A549 (cell line): ENCODE data around the gene BCL11B. TPM values are rescaled to one million over a fixed set of nuclear protein-coding genes. Genes with fewer than 3 reads are reported as not detected.

Experiments
- ATAC-seq, 2 experiments: fragments of 200-7000 bp in 1 of 2; fragments of >200 bp in 1 of 2; cut with Nextera tagmentation in 1 of 2; cut with Tn5 transposase in 1 of 2; 3 replicates each; pipeline versions ENCODE4 v1.8.0 to v1.9.1; 2018 to 2020; ENCODE audit warnings: mild to moderate bottlenecking in 1 of 2, moderate library complexity in 1 of 2
- CTCF ChIA-PET: fragments of 300-600 bp; sonication (Branson Sonifier 250); formaldehyde crosslinking; extraction: SDS; loops from one replicate; lab custom pipeline; 2021; ENCODE audit warnings: antibody characterized with exemption, inconsistent platforms; lab: Yijun Ruan, JAX
- POLR2A ChIA-PET: fragments of 350-600 bp; formaldehyde crosslinking; extraction: SDS; loops from one replicate; lab custom pipeline; 2021; ENCODE audit warnings: antibody characterized with exemption, inconsistent platforms; lab: Yijun Ruan, JAX
- DNase-seq, 2 experiments: peaks; one replicate each; pipeline versions ENCODE4 v3.0.0 to v3.0.0-alpha.2; 2011 to 2016; ENCODE audit warnings: low read depth in 1 of 2, low spot score in 1 of 2
- FAIRE-seq: peaks from 2 replicates; lab custom pipeline; 2011; peaks lifted over from hg19 to GRCh38; lab: Jason Lieb, UNC
- H3K27ac ChIP-seq, 2 experiments: fragments of >200 bp; sonication (Bioruptor Twin); formaldehyde crosslinking; 3 replicates each; pipeline ENCODE4 v1.5.1; 2016 to 2017
- H3K4me1 ChIP-seq: fragments of >200 bp; sonication (Bioruptor Twin); formaldehyde crosslinking; 3 replicates; pipeline ENCODE4 v1.6.1; 2016
- H3K4me2 ChIP-seq: fragments of >200 bp; sonication (Bioruptor Twin); formaldehyde crosslinking; 3 replicates; pipeline ENCODE4 v1.6.1; 2016
- H3K4me3 ChIP-seq: fragments of >200 bp; sonication (Bioruptor Twin); formaldehyde crosslinking; 3 replicates; pipeline ENCODE4 v1.5.1; 2016
- H3K9me3 ChIP-seq: fragments of >200 bp; sonication (Bioruptor Twin); formaldehyde crosslinking; 3 replicates; pipeline ENCODE4 v1.6.1; 2016
- BHLHE40 ChIP-seq: IDR thresholded peaks from 2 replicates; pipeline ENCODE4 v1.6.1; 2012; ENCODE audit warnings: low read depth, low read length, inconsistent platforms
- CBX2 ChIP-seq: fragments of 200-600 bp; sonication (generic); IDR thresholded peaks from 2 replicates; pipeline ENCODE4 v1.6.1; 2016; ENCODE audit warnings: low read depth, mild to moderate bottlenecking, borderline replicate concordance
- CBX8 ChIP-seq: fragments of 200-600 bp; sonication (generic); IDR thresholded peaks from 2 replicates; pipeline ENCODE4 v1.6.1; 2016
- CTCF ChIP-seq: fragments of >200 bp; sonication (Bioruptor Twin); formaldehyde crosslinking; IDR thresholded peaks from 3 replicates; pipeline ENCODE4 v1.5.1; 2016
- ELK1 ChIP-seq: fragments of 150-350 bp; IDR thresholded peaks from 2 replicates; pipeline ENCODE4 v1.6.1; 2014; ENCODE audit warnings: low read depth, mild to moderate bottlenecking, low read length
- ESRRA ChIP-seq: fragments of 150-350 bp; IDR thresholded peaks from 2 replicates; pipeline ENCODE4 v1.6.1; 2014; ENCODE audit warnings: mild to moderate bottlenecking, low read length, borderline replicate concordance
- FOXS1 ChIP-seq: fragments of 250-450 bp; sonication (Bioruptor Pico); IDR thresholded peaks from 2 replicates; pipeline ENCODE4 v1.5.0; 2020; ENCODE audit warnings: mild to moderate bottlenecking, moderate library complexity
- HOXA7 ChIP-seq: fragments of 250-450 bp; sonication (Bioruptor Pico); IDR thresholded peaks from 2 replicates; pipeline ENCODE4 v1.5.0; 2020; ENCODE audit warnings: mild to moderate bottlenecking, moderate library complexity
- HOXB5 ChIP-seq: fragments of 250-450 bp; sonication (Bioruptor Pico); IDR thresholded peaks from 2 replicates; pipeline ENCODE4 v1.5.0; 2020; ENCODE audit warnings: mild to moderate bottlenecking, moderate library complexity
- JUNB ChIP-seq: fragments of >200 bp; sonication (Bioruptor Twin); formaldehyde crosslinking; IDR thresholded peaks from 2 replicates; pipeline ENCODE4 v1.6.1; 2016
- NR3C1 ChIP-seq: fragments of >200 bp; sonication (Bioruptor Twin); formaldehyde crosslinking; IDR thresholded peaks from 3 replicates; pipeline ENCODE4 v1.6.1; 2017
- POLR2A ChIP-seq: IDR thresholded peaks from 2 replicates; pipeline ENCODE4 v1.6.1; 2012; ENCODE audit warnings: mild to moderate bottlenecking, low read length
- RAD21 ChIP-seq, 2 experiments: fragments of >200 bp in 1 of 2; sonication (Bioruptor Twin) in 1 of 2; formaldehyde crosslinking in 1 of 2; IDR thresholded peaks in 1 of 2; conservative IDR thresholded peaks in 1 of 2; 2 replicates in 1 of 2; 3 replicates in 1 of 2; pipeline ENCODE4 v1.6.1; 2012 to 2018; ENCODE audit warnings: inconsistent platforms in 1 of 2
- RARB ChIP-seq: fragments of 250-450 bp; sonication (Bioruptor Pico); IDR thresholded peaks from 2 replicates; pipeline ENCODE4 v1.8.0; 2021; ENCODE audit warnings: mild to moderate bottlenecking, moderate library complexity
- RCOR1 ChIP-seq: fragments of 150-350 bp; IDR thresholded peaks from 2 replicates; pipeline ENCODE4 v1.6.1; 2014; ENCODE audit warnings: antibody characterized with exemption, low read length, low read depth
- RFX5 ChIP-seq: fragments of 450-650 bp; IDR thresholded peaks from 2 replicates; pipeline ENCODE4 v1.7.1; 2014; ENCODE audit warnings: antibody characterized with exemption, mild to moderate bottlenecking, moderate library complexity
- RNF2 ChIP-seq: fragments of 200-600 bp; sonication (generic); IDR thresholded peaks from 2 replicates; pipeline ENCODE4 v1.6.1; 2016; ENCODE audit warnings: low read depth, mild to moderate bottlenecking, antibody characterized with exemption, moderate library complexity, borderline replicate concordance
- SMC3 ChIP-seq: fragments of >200 bp; sonication (Bioruptor Twin); formaldehyde crosslinking; IDR thresholded peaks from 3 replicates; pipeline ENCODE4 v1.6.1; 2018; ENCODE audit warnings: inconsistent platforms
- TFCP2L1 ChIP-seq: fragments of 250-450 bp; sonication (Bioruptor Pico); IDR thresholded peaks from 2 replicates; pipeline ENCODE4 v1.5.0; 2021; ENCODE audit warnings: mild to moderate bottlenecking
- TP53 ChIP-seq: fragments of 250-450 bp; sonication (Bioruptor Pico); IDR thresholded peaks from 2 replicates; pipeline ENCODE4 v1.5.0; 2021; ENCODE audit warnings: mild to moderate bottlenecking, moderate library complexity
- ZFP36 ChIP-seq: fragments of 450-650 bp; IDR thresholded peaks from 2 replicates; pipeline ENCODE4 v1.6.1; 2014; ENCODE audit warnings: borderline replicate concordance; ENCODE audit not compliant: partially characterized antibody
- WGBS: methylation state at CpG from one replicate; pipeline ENCODE4 v1.1.6; 2017; ENCODE audit errors: missing lambda C conversion rate; 5-methylcytosine and 5-hydroxymethylcytosine counted together
- polyA plus RNA-seq, 4 experiments: library from polyadenylated mRNA; depleted of rRNA in 3 of 4; stranded (reverse); fragments of >200 nt; fragmentation: RNase III in 1 of 4; extraction: RNeasy Plus Mini Kit Qiagen cat#74134 plus additional on column Dnase treatment in 1 of 4; gene quantifications; 2 replicates in 3 of 4; 3 replicates in 1 of 4; pipeline ENCODE4 v1.2.3, GENCODE V29; 2011 to 2017
- TF ChIP-seq, protein P1 (sequence below): IDR thresholded peaks from 2 replicates; pipeline ENCODE4 v1.6.1; 2012
- TF ChIP-seq, protein P2 (sequence below): IDR thresholded peaks from 2 replicates; pipeline ENCODE4 v1.6.1; 2012; ENCODE audit warnings: low read depth, borderline replicate concordance

Gene BCL11B
- polyA plus RNA-seq, 2 of the 4 experiments (the other 2 are of a cell fraction) = 0.43 to 0.49 TPM

DNA sequence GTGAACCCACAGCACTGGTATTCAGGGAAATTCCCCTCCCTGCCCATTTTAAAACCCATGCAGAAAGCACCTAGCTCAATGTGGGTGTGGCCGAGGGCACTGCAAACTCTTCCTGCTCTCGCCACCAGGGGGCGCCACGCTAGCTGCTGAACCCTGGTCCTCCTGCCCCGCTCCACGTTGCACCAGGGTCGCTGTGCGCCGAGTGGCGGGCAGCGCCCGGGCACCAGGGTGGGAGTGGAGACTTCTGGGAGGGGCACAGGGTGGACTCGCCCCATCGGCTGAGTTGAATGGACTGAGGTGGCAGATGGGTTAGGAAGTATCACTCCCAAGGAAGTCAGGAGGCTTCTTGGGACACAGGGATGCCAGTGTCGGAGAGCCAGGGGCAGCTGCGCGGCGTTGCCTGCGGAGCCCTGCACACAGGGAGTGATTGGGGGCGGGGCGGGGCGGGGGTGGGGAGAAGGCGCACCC is 48.1 kb upstream of the BCL11B start:
- peaks cover 54% of the 10 kb centered on the region for H3K4me1 ChIP-seq
- peak; percentile 71 to 77 for DNase-seq
- H3K4me3 ChIP-seq = 0 out of 3 replicates have a peak overlapping the region, but pooled peaks have one; percentile 3
- no peaks in the 10 kb centered on the region for H3K9me3 ChIP-seq
- CTCF ChIA-PET = interaction anchor here (0.6 to 3.2 kb wide), 41 partner anchors 8 to 127 kb away, joined by 3 to 45 read pairs (median 5); no protein-coding TSS in a partner anchor
- 50% methylated on average over 5 of the region's 23 CpGs for WGBS
- TF ChIP-seq RAD21 (conservative IDR thresholded peaks at IDR 0.05 in 1 of 2, IDR thresholded peaks at IDR 0.05 in 1 of 2) = peak; percentile 48 to 59; a peak in 4 of 5 replicates
- TF ChIP-seq SMC3 = peak; percentile 71
- peak; percentile 91 for TF ChIP-seq CTCF
- TF ChIP-seq RFX5 = no peak
- TF ChIP-seq TFCP2L1 (CRISPR knock-in tag) = no peak
- TF ChIP-seq, protein P1, sequence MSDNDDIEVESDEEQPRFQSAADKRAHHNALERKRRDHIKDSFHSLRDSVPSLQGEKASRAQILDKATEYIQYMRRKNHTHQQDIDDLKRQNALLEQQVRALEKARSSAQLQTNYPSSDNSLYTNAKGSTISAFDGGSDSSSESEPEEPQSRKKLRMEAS = peak; percentile 61; the same call in 1 of the 2 replicates
- TF ChIP-seq RNF2 = no peak
- TF ChIP-seq RARB (CRISPR knock-in tag) = no peak
- TF ChIP-seq CBX8 = no peak
- no peak for TF ChIP-seq NR3C1
- TF ChIP-seq, all 56 proteins: peak for 4
- Histone ChIP-seq H3K4me2 (peak overlapping the region; percentile 63), H3K27ac (peak overlapping the region; percentile 53 to 87)
- POLR2A ChIA-PET = no interaction called here
- FAIRE-seq = no peak
- peak; percentile 54 to 80; a peak in 5 of 6 replicates for ATAC-seq

DNA sequence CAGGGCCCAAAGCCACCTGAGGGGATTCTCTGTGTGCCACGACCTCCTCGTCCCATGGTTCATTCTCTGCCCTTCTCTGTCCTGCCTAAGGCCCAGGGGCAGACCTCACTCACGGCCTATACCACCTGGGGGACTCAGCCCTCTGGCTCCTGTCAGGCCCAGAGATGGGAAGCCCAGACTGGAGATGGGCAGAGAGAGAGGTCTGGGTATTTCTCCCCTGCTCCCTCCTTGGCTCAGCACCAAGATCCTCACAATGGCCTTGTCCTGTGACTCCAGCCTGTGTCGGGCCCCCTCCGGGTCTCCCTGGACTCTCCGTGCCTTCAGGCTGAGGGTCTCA is 46.9 kb upstream of the BCL11B start:
- TF ChIP-seq TP53 (CRISPR knock-in tag) (no peak), FOXS1 (no peak)
- TF ChIP-seq, protein P1 = no peak
- H3K4me1 ChIP-seq = peaks cover 65% of the 10 kb centered on the region

DNA sequence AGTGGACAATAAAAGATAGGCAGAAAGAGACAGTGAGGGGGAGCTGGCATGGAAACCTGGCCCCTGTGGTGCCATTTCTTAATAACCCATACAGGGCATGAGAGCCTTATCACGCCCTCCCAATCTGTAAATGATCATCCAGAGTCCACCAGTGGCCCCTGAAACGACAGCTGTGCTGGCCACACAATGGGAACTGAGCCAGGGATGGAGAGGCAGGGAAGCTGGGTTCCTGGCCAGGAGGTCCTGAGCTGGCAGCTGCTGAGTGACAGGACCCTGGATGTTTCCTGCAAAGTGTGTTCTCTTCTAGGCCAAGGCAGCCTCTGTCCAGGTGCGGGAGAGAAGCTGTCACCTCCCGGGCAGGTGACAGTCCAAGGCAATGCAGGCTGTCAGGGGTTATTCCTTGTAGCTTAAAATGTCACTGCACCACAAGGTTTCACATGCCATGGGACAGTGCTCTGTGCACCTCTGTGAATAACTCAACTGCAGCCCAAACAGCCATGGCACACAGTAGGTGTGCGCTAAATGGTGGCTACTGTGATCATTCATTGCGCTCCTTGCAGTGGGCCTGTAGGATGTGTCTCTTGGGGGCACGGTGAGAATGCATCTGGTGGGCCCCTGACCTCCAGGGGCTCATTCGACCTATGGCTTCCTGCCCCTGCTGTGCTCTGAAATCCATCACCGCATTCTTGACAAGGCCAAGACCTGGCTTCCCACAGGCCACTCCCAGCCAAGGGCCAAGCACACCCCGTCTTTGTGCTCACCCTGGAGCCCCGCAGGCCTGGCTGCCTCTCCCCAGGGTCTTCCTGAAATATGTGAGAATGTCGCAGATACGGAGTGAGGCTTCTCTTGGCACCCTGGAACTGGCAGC is 46.3 kb upstream of the BCL11B start:
- H3K9me3 ChIP-seq = no peaks in the 10 kb centered on the region
- 53% methylated on average over 13 of the region's 13 CpGs for WGBS
- FAIRE-seq (no peak), DNase-seq (peak in 1 of 2 experiments; percentile 26), ATAC-seq (peak in 1 of 2 experiments; percentile 3; a peak in 1 of 6 replicates)
- no peak overlapping the region for H3K4me3 ChIP-seq
- ChIA-PET POLR2A (no interaction called here), CTCF (interaction anchor here (0.7 to 3.2 kb wide), 10 partner anchors 9 to 100 kb away, joined by 3 to 26 read pairs (median 5); no protein-coding TSS in a partner anchor)
- peak overlapping the region; percentile 46 for H3K4me2 ChIP-seq
- peak overlapping the region; percentile 77 to 87 for H3K27ac ChIP-seq
- H3K4me1 ChIP-seq = peaks cover 65% of the 10 kb centered on the region
- TF ChIP-seq JUNB = no peak
- TF ChIP-seq TP53 (CRISPR knock-in tag) = no peak
- no peak for TF ChIP-seq SMC3
- TF ChIP-seq CTCF = no peak
- TF ChIP-seq RCOR1 = no peak
- no peak for TF ChIP-seq HOXA7 (CRISPR knock-in tag)
- TF ChIP-seq, protein P2, sequence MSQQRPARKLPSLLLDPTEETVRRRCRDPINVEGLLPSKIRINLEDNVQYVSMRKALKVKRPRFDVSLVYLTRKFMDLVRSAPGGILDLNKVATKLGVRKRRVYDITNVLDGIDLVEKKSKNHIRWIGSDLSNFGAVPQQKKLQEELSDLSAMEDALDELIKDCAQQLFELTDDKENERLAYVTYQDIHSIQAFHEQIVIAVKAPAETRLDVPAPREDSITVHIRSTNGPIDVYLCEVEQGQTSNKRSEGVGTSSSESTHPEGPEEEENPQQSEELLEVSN = no peak
- TF ChIP-seq CBX2 = no peak
- TF ChIP-seq POLR2A = no peak
- no peak for TF ChIP-seq HOXB5 (CRISPR knock-in tag)
- no peak for TF ChIP-seq ZFP36
- no peak for TF ChIP-seq BHLHE40
- no peak for TF ChIP-seq ESRRA
- TF ChIP-seq ELK1 = no peak

More for the DNA sequence above, 46.9 kb upstream of the BCL11B start:
- Histone ChIP-seq H3K27ac (peak overlapping the region; percentile 77 to 87; a peak in 5 of 6 replicates), H3K9me3 (no peaks in the 10 kb centered on the region), H3K4me3 (no peak overlapping the region), H3K4me2 (peak overlapping the region; percentile 46; the same call in 2 of the 3 replicates)
- ChIA-PET POLR2A (no interaction called here), CTCF (interaction anchor here (0.7 to 3.2 kb wide), 17 partner anchors 10 to 106 kb away, joined by 3 to 26 read pairs (median 4); no protein-coding TSS in a partner anchor)
- DNase-seq (no peak), ATAC-seq (no peak), FAIRE-seq (no peak)
- WGBS = 85% methylated on average over 5 of the region's 6 CpGs
